GM21717 (cell line): Measurements from ENCODE around the gene KLK12.

Experiments
- ATAC-seq: cut with Tn5 transposase; IDR thresholded peaks from one replicate; pipeline ENCODE4 v1.9.1; 2021; ENCODE audit warnings: mild to moderate bottlenecking, moderate library complexity; ENCODE audit not compliant: unreplicated experiment

Gene KLK12

GRCh38 chr19:51055866-51056265 lies 21.1 kb upstream of the KLK12 start:
- no peak for ATAC-seq

- ATAC-seq: no peak
These were observed 12.2 kb upstream of the KLK12 start for GRCh38 chr19:51047031-51047335.

GRCh38 chr19:51044327-51044726 lies 9.5 kb upstream of the KLK12 start:
- no peak for ATAC-seq

GRCh38 chr19:51043497-51043896 lies 8.7 kb upstream of the KLK12 start:
- no peak for ATAC-seq

GRCh38 chr19:51040151-51040550 lies 5.3 kb upstream of the KLK12 start:
- ATAC-seq: no peak

- no peak for ATAC-seq
These were observed 1.7 kb upstream of the KLK12 start for GRCh38 chr19:51036519-51036918.

GRCh38 chr19:51031880-51032225 lies 2.9 kb downstream of the KLK12 start:
- no peak for ATAC-seq

GRCh38 chr19:51031220-51031879 lies 3.5 kb downstream of the KLK12 start:
- no peak for ATAC-seq

GRCh38 chr19:51030631-51031030 lies 4.2 kb downstream of the KLK12 start:
- no peak for ATAC-seq

- no peak for ATAC-seq
These were observed 5.1 kb downstream of the KLK12 start for GRCh38 chr19:51029718-51030117.

- ATAC-seq: no peak
These were observed 6.9 kb downstream of the KLK12 start for GRCh38 chr19:51027873-51028272.

- no peak for ATAC-seq
These were observed 7.5 kb downstream of the KLK12 start for GRCh38 chr19:51027126-51027806.

GRCh38 chr19:51026554-51026831 lies 8.3 kb downstream of the KLK12 start, which contains the start of gene KLK11:
Gene KLK11, minus strand, starts transcription at chr19:51026616. Its CDS starts 985 bp downstream, at chr19:51025631.
- ATAC-seq: no peak

GRCh38 chr19:51025809-51026553 lies 8.8 kb downstream of the KLK12 start:
- ATAC-seq: no peak

- no peak for ATAC-seq
These were observed 9.4 kb downstream of the KLK12 start for GRCh38 chr19:51025401-51025800.

- ATAC-seq: no peak
These were observed 9.9 kb downstream of the KLK12 start for GRCh38 chr19:51024924-51025323.

- no peak for ATAC-seq
These were observed 10.9 kb downstream of the KLK12 start for GRCh38 chr19:51023946-51024345.

GRCh38 chr19:51022526-51022925 lies 12.3 kb downstream of the KLK12 start:
- ATAC-seq: no peak

- ATAC-seq: no peak
These were observed 13.7 kb downstream of the KLK12 start for GRCh38 chr19:51020988-51021651.

GRCh38 chr19:51019544-51019925 lies 15.3 kb downstream of the KLK12 start, which contains the start of gene KLK10:
Gene KLK10, minus strand, starts transcription at chr19:51019709. Its CDS starts 579 bp downstream, at chr19:51019130.
- no peak for ATAC-seq

GRCh38 chr19:51018745-51019543 lies 15.9 kb downstream of the KLK12 start:
- no peak for ATAC-seq
